Ishikawa (cell line): Measurements from ENCODE around the gene SLC2A10.

ENCODE experiments used
- EGR1 ChIP-seq: IDR thresholded peaks from 2 replicates; pipeline ENCODE4 v1.6.1; 2012
- EP300 ChIP-seq: IDR thresholded peaks from 2 replicates; pipeline ENCODE4 v1.6.1; 2012; ENCODE audit warnings: borderline replicate concordance
- FOXM1 ChIP-seq: IDR thresholded peaks from 2 replicates; pipeline ENCODE4 v1.6.1; 2012; ENCODE audit warnings: low read depth, borderline replicate concordance
- NFIC ChIP-seq: IDR thresholded peaks from 2 replicates; pipeline ENCODE4 v1.6.1; 2012
- TAF1 ChIP-seq: IDR thresholded peaks from 2 replicates; pipeline ENCODE4 v1.6.1; 2012; ENCODE audit warnings: low read depth, mild to moderate bottlenecking
- TCF12 ChIP-seq: IDR thresholded peaks from 2 replicates; pipeline ENCODE4 v1.6.1; 2012; ENCODE audit warnings: low read depth
- YY1 ChIP-seq: IDR thresholded peaks from 2 replicates; pipeline ENCODE4 v1.6.1; 2012; ENCODE audit warnings: low read depth
- ZBTB7A ChIP-seq: IDR thresholded peaks from 2 replicates; pipeline ENCODE4 v1.6.1; 2012; ENCODE audit warnings: low read depth
- TF ChIP-seq, protein P1 (sequence below): IDR thresholded peaks from 2 replicates; pipeline ENCODE4 v1.6.1; 2012
- TF ChIP-seq, protein P2 (sequence below): IDR thresholded peaks from 2 replicates; pipeline ENCODE4 v1.6.1; 2012
- TF ChIP-seq, protein P3 (sequence below): IDR thresholded peaks from 2 replicates; pipeline ENCODE4 v1.6.1; 2012; ENCODE audit warnings: low read depth, mild to moderate bottlenecking

GRCh38 chr20:46699651-46700359 is 9.6 kb upstream of the SLC2A10 start:
- TF ChIP-seq ZBTB7A = no peak
- TF ChIP-seq FOXM1 = no peak
- TF ChIP-seq, protein P1, sequence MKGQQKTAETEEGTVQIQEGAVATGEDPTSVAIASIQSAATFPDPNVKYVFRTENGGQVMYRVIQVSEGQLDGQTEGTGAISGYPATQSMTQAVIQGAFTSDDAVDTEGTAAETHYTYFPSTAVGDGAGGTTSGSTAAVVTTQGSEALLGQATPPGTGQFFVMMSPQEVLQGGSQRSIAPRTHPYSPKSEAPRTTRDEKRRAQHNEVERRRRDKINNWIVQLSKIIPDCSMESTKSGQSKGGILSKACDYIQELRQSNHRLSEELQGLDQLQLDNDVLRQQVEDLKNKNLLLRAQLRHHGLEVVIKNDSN = no peak
- TF ChIP-seq, protein P2, sequence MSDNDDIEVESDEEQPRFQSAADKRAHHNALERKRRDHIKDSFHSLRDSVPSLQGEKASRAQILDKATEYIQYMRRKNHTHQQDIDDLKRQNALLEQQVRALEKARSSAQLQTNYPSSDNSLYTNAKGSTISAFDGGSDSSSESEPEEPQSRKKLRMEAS = no peak
- TF ChIP-seq TCF12 = no peak
- no peak for TF ChIP-seq YY1
- no peak for TF ChIP-seq TAF1
- no peak for TF ChIP-seq EP300
- TF ChIP-seq EGR1 = no peak
- TF ChIP-seq, protein P3, sequence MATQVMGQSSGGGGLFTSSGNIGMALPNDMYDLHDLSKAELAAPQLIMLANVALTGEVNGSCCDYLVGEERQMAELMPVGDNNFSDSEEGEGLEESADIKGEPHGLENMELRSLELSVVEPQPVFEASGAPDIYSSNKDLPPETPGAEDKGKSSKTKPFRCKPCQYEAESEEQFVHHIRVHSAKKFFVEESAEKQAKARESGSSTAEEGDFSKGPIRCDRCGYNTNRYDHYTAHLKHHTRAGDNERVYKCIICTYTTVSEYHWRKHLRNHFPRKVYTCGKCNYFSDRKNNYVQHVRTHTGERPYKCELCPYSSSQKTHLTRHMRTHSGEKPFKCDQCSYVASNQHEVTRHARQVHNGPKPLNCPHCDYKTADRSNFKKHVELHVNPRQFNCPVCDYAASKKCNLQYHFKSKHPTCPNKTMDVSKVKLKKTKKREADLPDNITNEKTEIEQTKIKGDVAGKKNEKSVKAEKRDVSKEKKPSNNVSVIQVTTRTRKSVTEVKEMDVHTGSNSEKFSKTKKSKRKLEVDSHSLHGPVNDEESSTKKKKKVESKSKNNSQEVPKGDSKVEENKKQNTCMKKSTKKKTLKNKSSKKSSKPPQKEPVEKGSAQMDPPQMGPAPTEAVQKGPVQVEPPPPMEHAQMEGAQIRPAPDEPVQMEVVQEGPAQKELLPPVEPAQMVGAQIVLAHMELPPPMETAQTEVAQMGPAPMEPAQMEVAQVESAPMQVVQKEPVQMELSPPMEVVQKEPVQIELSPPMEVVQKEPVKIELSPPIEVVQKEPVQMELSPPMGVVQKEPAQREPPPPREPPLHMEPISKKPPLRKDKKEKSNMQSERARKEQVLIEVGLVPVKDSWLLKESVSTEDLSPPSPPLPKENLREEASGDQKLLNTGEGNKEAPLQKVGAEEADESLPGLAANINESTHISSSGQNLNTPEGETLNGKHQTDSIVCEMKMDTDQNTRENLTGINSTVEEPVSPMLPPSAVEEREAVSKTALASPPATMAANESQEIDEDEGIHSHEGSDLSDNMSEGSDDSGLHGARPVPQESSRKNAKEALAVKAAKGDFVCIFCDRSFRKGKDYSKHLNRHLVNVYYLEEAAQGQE = no peak
- TF ChIP-seq NFIC = no peak
